Stomach (tissue), 9 donors: ENCODE measurements around the gene CMIP. TPM values are rescaled to one million over a fixed set of nuclear protein-coding genes. Genes with fewer than 3 reads are reported as not detected.
"Not testable (repeated sequence)": the region's sequence is repeated elsewhere in the genome, so short reads cannot be mapped to it uniquely, and the experiment has no call there.

ENCODE experiments used
- DNase-seq, 2 donors: peaks; one replicate each; pipeline versions ENCODE4 v3.0.0 to v3.0.0-alpha.2; 2013 to 2019
- H3K27ac ChIP-seq, 5 donors: fragments of 200-600 bp in 4 of 5; sonication (generic) in 4 of 5; one replicate each; pipeline ENCODE4 v1.5.1; 2013 to 2019; ENCODE audit warnings: mild to moderate bottlenecking in 1 of 5, moderate library complexity in 1 of 5
- H3K27me3 ChIP-seq, 3 donors: fragments of 200-600 bp; sonication (generic); one replicate each; pipeline ENCODE4 v1.5.1; 2017 to 2019; ENCODE audit warnings: mixed run types in 1 of 3
- H3K36me3 ChIP-seq, 4 donors: fragments of 200-600 bp; sonication (generic); 1 replicate in 3 of 4; 2 replicates in 1 of 4; pipeline ENCODE4 v1.5.1; 2016 to 2019
- H3K4me1 ChIP-seq, 4 donors: fragments of 200-600 bp; sonication (generic); one replicate each; pipeline ENCODE4 v1.5.1; 2016 to 2019
- H3K4me3 ChIP-seq, 4 donors: fragments of 200-600 bp; sonication (generic) in 3 of 4; one replicate each; pipeline ENCODE4 v1.5.1; 2016 to 2019; ENCODE audit warnings: mild to moderate bottlenecking in 1 of 4
- H3K9me3 ChIP-seq, 4 donors: fragments of 200-600 bp; sonication (generic); one replicate each; pipeline ENCODE4 v1.5.1; 2016 to 2019
- CTCF ChIP-seq, 7 experiments: fragments of 450-650 bp in 4 of 7; fragments of 200-600 bp in 3 of 7; sonication (generic) in 3 of 7; IDR thresholded peaks; one replicate each; pipeline ENCODE4 v1.5.1; 2016 to 2019; ENCODE audit warnings: antibody characterized with exemption in 7 of 7, control low read depth in 2 of 7, mild to moderate bottlenecking in 1 of 7
- EP300 ChIP-seq: sonication (generic); formaldehyde crosslinking; IDR thresholded peaks from one replicate; pipeline ENCODE4 v1.6.1; 2017; ENCODE audit warnings: antibody characterized with exemption
- POLR2A ChIP-seq, 4 donors: fragments of 450-650 bp; IDR thresholded peaks; one replicate each; pipeline ENCODE4 v1.6.1; 2016; ENCODE audit warnings: antibody characterized with exemption in 4 of 4, control low read depth in 2 of 4, mild to moderate bottlenecking in 1 of 4, moderate library complexity in 1 of 4
- POLR2AphosphoS5 ChIP-seq, 3 donors: sonication (generic); formaldehyde crosslinking; IDR thresholded peaks; one replicate each; pipeline ENCODE4 v1.6.1; 2016; ENCODE audit warnings: antibody characterized with exemption in 3 of 3
- WGBS, 5 donors: extraction: QIAGEN DNeasy Blood & Tissue Kit in 3 of 5; methylation state at CpG; one replicate each; pipeline versions ENCODE4 v1.1.5 to v1.1.7; 2013 to 2018; 5-methylcytosine and 5-hydroxymethylcytosine counted together
- intact Hi-C: fragments of 100-400 bp; cut with DNase I; formaldehyde crosslinking; loops from one replicate; pipeline ENCODE4 v1.15.1; 2023; ENCODE audit warnings: low total_unique reads
- polyA plus RNA-seq, 3 donors: library from polyadenylated mRNA; stranded (reverse); fragments of 200-250 nt; gene quantifications; one replicate each; pipeline ENCODE4 v1.2.3, GENCODE V29; 2013
- total RNA-seq, 5 donors: library from RNA; depleted of rRNA; stranded (reverse); fragments of >200 nt; gene quantifications; one replicate each; pipeline versions ENCODE4 v1.1.0 to v1.2.3, GENCODE V29; 2014 to 2016
- donor health status: healthy with polysubstance abuse.
- donor health status: Bipolar disorder and iron deficiency.
- donor health status: healthy.

Gene CMIP
- total and polyA plus RNA-seq, 8 donors = 11.1 to 71.0 (median 31.2) TPM

DNA sequence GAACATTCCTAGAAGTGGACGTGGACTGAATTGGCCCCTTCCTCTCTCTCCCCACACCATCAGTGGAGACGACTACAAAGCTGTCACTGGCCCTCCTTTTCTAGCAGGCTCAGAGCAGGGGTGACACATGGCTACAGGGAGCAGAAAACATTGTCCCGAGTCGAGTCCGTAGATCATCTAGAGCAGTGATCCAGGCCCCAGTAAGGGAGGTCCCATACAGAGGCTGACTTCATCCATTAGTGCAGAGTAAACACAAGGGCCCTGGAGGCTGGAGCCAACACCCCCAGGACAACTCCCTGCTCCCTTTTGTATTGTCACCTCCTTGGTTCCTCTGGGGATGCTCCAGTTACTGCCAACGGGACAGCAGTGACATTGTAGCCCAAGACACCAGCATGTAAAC, 130.7 kb downstream of the CMIP start:
- WGBS, 5 donors = 76 to 85% (median 77%) methylated on average over 6 of the region's 6 CpGs
- Histone ChIP-seq H3K4me1 (peaks cover 0 to 25% (median 9%) of the 10 kb centered on the region in 4 donors), H3K4me3 (no peak overlapping the region), H3K27ac (no peak overlapping the region), H3K9me3 (no peaks in the 10 kb centered on the region), H3K36me3 (no peaks in the 10 kb centered on the region), H3K27me3 (no peaks in the 10 kb centered on the region)
- intact Hi-C loops = no loop called here
- TF ChIP-seq POLR2A (IDR thresholded peaks at IDR 0.05) (no peak), POLR2AphosphoS5 (IDR thresholded peaks at IDR 0.05) (no peak), EP300 (no peak), CTCF (IDR thresholded peaks at IDR 0.05) (no peak)
- no peak for DNase-seq

DNA sequence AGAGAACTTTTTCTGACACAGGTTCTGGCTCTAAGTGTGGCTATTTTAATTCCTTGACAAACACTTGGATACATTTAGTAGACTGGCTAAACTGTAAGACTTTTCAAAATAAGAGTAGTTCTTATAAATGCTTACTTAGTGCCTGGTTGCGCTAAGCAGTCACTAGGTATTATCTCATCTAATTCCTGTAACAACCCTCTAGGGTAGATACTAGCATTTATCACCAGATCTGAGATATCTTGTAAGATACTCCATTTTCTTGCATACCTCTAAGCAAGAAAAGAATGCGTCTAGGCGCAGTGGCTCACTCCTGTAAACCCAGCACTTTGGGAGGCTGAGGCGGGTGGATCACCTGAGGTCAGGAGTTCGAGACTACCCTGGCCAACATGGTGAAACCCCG, 131.2 kb downstream of the CMIP start:
- DNase-seq = no peak
- peaks cover 0 to 30% (median 9%) of the 10 kb centered on the region in 4 donors for H3K4me1 ChIP-seq
- no peak overlapping the region for H3K27ac ChIP-seq
- H3K9me3 ChIP-seq = no peaks in the 10 kb centered on the region
- no peaks in the 10 kb centered on the region for H3K36me3 ChIP-seq
- 92 to 97% (median 93%) methylated on average over 6 of the region's 6 CpGs for WGBS, 5 donors
- TF ChIP-seq EP300 (no peak), POLR2AphosphoS5 (IDR thresholded peaks at IDR 0.05) (no peak), CTCF (IDR thresholded peaks at IDR 0.05) (no peak)
- H3K27me3 ChIP-seq = no peaks in the 10 kb centered on the region
- intact Hi-C loops = no loop called here
- H3K4me3 ChIP-seq = no peak overlapping the region

DNA sequence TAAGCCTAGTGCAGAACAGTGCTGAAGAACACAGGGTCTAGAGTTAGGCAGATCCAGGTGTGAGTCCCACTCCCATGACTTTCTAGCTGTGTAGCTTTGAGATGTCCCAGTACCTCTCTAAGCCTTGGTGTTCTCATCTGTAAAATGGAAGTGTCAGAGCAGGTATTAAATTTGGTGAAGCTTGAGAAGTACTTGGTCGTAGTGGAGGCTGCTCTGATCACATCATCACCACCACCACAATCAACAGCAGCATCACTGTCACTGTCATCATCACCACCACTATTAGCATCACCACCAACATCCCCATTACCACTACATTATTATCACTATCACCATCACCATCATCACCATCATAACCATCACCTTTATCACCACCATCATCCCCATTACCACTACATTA, 132.1 kb downstream of the CMIP start:
- TF ChIP-seq POLR2A (IDR thresholded peaks at IDR 0.05) (no peak), POLR2AphosphoS5 (IDR thresholded peaks at IDR 0.05) (no peak), CTCF (IDR thresholded peaks at IDR 0.05) (no peak), EP300 (no peak)

GRCh38 chr16:81577272-81577671, 132.7 kb downstream of the CMIP start:
- DNase-seq, H3K36me3 ChIP-seq, H3K9me3 ChIP-seq, H3K4me3 ChIP-seq, H3K27ac ChIP-seq, H3K27me3 ChIP-seq, intact Hi-C loops: not testable (repeated sequence)
- H3K4me1 ChIP-seq = peaks cover 9 to 40% (median 20%) of the 10 kb centered on the region in 4 donors

More for the DNA sequence above, 132.1 kb downstream of the CMIP start:
- WGBS, 5 donors = 76 to 86% (median 83%) methylated on average over 1 of the region's 1 CpG
- no peak for DNase-seq
- Histone ChIP-seq H3K27me3 (no peaks in the 10 kb centered on the region), H3K9me3 (no peaks in the 10 kb centered on the region), H3K4me1 (peaks cover 3 to 39% (median 14%) of the 10 kb centered on the region in 4 donors), H3K36me3 (no peaks in the 10 kb centered on the region), H3K4me3 (no peak overlapping the region), H3K27ac (no peak overlapping the region)
- intact Hi-C loops = no loop called here

DNA sequence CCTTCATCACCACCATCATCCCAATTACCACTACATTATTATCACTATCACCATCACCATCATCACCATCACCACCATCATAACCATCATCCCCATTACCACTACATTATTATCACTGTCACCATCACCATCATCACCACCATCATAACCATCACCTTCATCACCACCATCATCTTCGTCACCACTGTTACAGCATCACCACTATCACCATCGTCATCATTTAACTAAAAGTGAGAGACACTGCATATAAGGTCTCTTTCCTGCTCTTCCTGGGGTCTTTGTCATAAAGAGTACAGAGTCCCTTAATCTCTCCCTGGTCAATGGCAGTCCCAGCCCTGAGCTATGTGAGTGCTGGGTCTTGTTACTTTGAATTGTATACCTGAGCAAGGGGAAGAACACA, 133.5 kb downstream of the CMIP start:
- Histone ChIP-seq H3K27me3 (no peaks in the 10 kb centered on the region), H3K4me3 (no peak overlapping the region), H3K4me1 (peaks cover 16 to 47% (median 28%) of the 10 kb centered on the region in 4 donors), H3K9me3 (no peaks in the 10 kb centered on the region), H3K27ac (no peak overlapping the region), H3K36me3 (no peaks in the 10 kb centered on the region)
- DNase-seq = no peak
- intact Hi-C loops = no loop called here
- TF ChIP-seq CTCF (IDR thresholded peaks at IDR 0.05) (no peak), EP300 (no peak), POLR2A (IDR thresholded peaks at IDR 0.05) (no peak), POLR2AphosphoS5 (IDR thresholded peaks at IDR 0.05) (no peak)
- 91 to 97% (median 94%) methylated on average over 2 of the region's 2 CpGs for WGBS, 5 donors
